Left colon (tissue), 2 donors: Measurements from ENCODE around the gene FOXJ3. TPM values are rescaled to one million over a fixed set of nuclear protein-coding genes. Genes with fewer than 3 reads are reported as not detected.

Experiments used
- ATAC-seq: fragments of 200-7000 bp; cut with Tn5 transposase; one replicate; pipeline ENCODE4 v1.9.1; 2020; ENCODE audit warnings: mild to moderate bottlenecking, moderate library complexity
- DNase-seq, 2 donors: peaks; one replicate each; pipeline ENCODE4 v3.0.0-alpha.2; 2020
- intact Hi-C, 2 donors: fragments of 100-400 bp; cut with DNase I in 1 of 2; cut with micrococcal nuclease in 1 of 2; formaldehyde crosslinking; loops; one replicate each; pipeline versions ENCODE4 v1.11.2 to v1.14.0; 2022; cut with DNase I, micrococcal nuclease
- total RNA-seq, 2 donors: library from RNA; stranded (reverse); fragmentation: NEBNext Ultra II Directional; extraction: Animal tissue kit (Norgen Biotek cat#: 25700); gene quantifications; one replicate each; pipeline ENCODE4 v1.2.1, GENCODE V29; 2021
- donor health status: DM: no; HTN: no; CAD: no.
- donor health status: DM: yes; HTN: yes; CAD: no.

FOXJ3 gene
- total RNA-seq, 2 donors from 2014 or later: 45.3 to 58.9 TPM

GRCh38 chr1:42266253-42267135, 68.5 kb downstream of the FOXJ3 start:
- DNase-seq (no peak), ATAC-seq (no peak)
- intact Hi-C loops: no loop called here

- ATAC-seq (no peak), DNase-seq (no peak)
- intact Hi-C loops: no loop called here
Observed at GRCh38 chr1:42264511-42265190, 70.4 kb downstream of the FOXJ3 start.

GRCh38 chr1:42263019-42263418, 72.0 kb downstream of the FOXJ3 start:
- ATAC-seq (no peak), DNase-seq (no peak)
- intact Hi-C loops: no loop called here

- ATAC-seq (no peak), DNase-seq (no peak)
- intact Hi-C loops: no loop called here
Observed at GRCh38 chr1:42260376-42261070, 74.5 kb downstream of the FOXJ3 start.

- ATAC-seq (no peak), DNase-seq (no peak)
- intact Hi-C loops: no loop called here
Observed at GRCh38 chr1:42259739-42260064, 75.3 kb downstream of the FOXJ3 start.

- ATAC-seq (no peak), DNase-seq (no peak)
- intact Hi-C loops: no loop called here
Observed at GRCh38 chr1:42259059-42259738, 75.8 kb downstream of the FOXJ3 start.

- ATAC-seq: no peak
- intact Hi-C loops: no loop called here
Observed at GRCh38 chr1:42258218-42258617, 76.8 kb downstream of the FOXJ3 start.

GRCh38 chr1:42251042-42251441, 84.0 kb downstream of the FOXJ3 start:
- no peak for DNase-seq
- intact Hi-C loops: no loop called here
- ATAC-seq: no peak

More at GRCh38 chr1:42258218-42258617, 76.8 kb downstream of the FOXJ3 start:
- no peak for DNase-seq

- DNase-seq: no peak
- ATAC-seq: no peak
- intact Hi-C loops: no loop called here
Observed at GRCh38 chr1:42250164-42250563, 84.9 kb downstream of the FOXJ3 start.

GRCh38 chr1:42240966-42241755, 93.9 kb downstream of the FOXJ3 start:
- ATAC-seq (no peak), DNase-seq (no peak)
- intact Hi-C loops: no loop called here

GRCh38 chr1:42239555-42239954, 95.5 kb downstream of the FOXJ3 start:
- intact Hi-C loops: no loop called here
- no peak for ATAC-seq
- DNase-seq: no peak

GRCh38 chr1:42239041-42239440, 96.0 kb downstream of the FOXJ3 start:
- ATAC-seq: no peak
- intact Hi-C loops: no loop called here
- DNase-seq: no peak

GRCh38 chr1:42231253-42231652, 103.8 kb downstream of the FOXJ3 start:
- intact Hi-C loops: no loop called here
- ATAC-seq (no peak), DNase-seq (no peak)

- intact Hi-C loops: no loop called here
- ATAC-seq: no peak
- no peak for DNase-seq
Observed at GRCh38 chr1:42228938-42229337, 106.1 kb downstream of the FOXJ3 start.

GRCh38 chr1:42223036-42223435, 112.0 kb downstream of the FOXJ3 start:
- intact Hi-C loops: no loop called here
- ATAC-seq (no peak), DNase-seq (no peak)

- DNase-seq (no peak), ATAC-seq (no peak)
- intact Hi-C loops: no loop called here
Observed at GRCh38 chr1:42221952-42222606, 113.0 kb downstream of the FOXJ3 start.

GRCh38 chr1:42221456-42221855, 113.6 kb downstream of the FOXJ3 start:
- DNase-seq (no peak), ATAC-seq (no peak)
- intact Hi-C loops: no loop called here

GRCh38 chr1:42219627-42220026, 115.4 kb downstream of the FOXJ3 start:
- intact Hi-C loops: no loop called here
- ATAC-seq: no peak
- no peak for DNase-seq
